Neural progenitor cell (in vitro differentiated cells): ENCODE data around the gene SPSB4. TPM values are rescaled to one million over a fixed set of nuclear protein-coding genes. Genes with fewer than 3 reads are reported as not detected.

Experiments
- DNase-seq: peaks from one replicate; pipeline ENCODE4 v3.0.0-alpha.2; 2016; ENCODE audit warnings: low spot score
- H2AFZ ChIP-seq: fragments of 200-600 bp; sonication (generic); replicated peaks from 2 replicates; pipeline ENCODE4 v1.6.1; 2016; ENCODE audit warnings: antibody characterized with exemption
- H3F3A ChIP-seq: fragments of 200-600 bp; sonication (generic); 2 replicates; pipeline ENCODE4 v1.6.1; 2016; ENCODE audit warnings: antibody characterized with exemption, low read depth
- H3K27ac ChIP-seq: fragments of 200-600 bp; sonication (generic); 2 replicates; pipeline ENCODE4 v1.5.1; 2016; ENCODE audit warnings: mild to moderate bottlenecking
- H3K27me3 ChIP-seq: fragments of 200-600 bp; sonication (generic); 2 replicates; pipeline ENCODE4 v1.6.1; 2016; ENCODE audit warnings: mild to moderate bottlenecking, moderate library complexity
- H3K36me3 ChIP-seq: fragments of 200-600 bp; sonication (generic); 2 replicates; pipeline ENCODE4 v1.5.1; 2016
- H3K4me1 ChIP-seq: fragments of 200-600 bp; sonication (generic); 2 replicates; pipeline ENCODE4 v1.6.1; 2016; ENCODE audit warnings: mixed run types
- H3K4me2 ChIP-seq: fragments of 200-600 bp; sonication (generic); 2 replicates; pipeline ENCODE4 v1.6.1; 2016
- H3K4me3 ChIP-seq: fragments of 200-600 bp; sonication (generic); 2 replicates; pipeline ENCODE4 v1.5.1; 2016
- H3K79me2 ChIP-seq: fragments of 200-600 bp; sonication (generic); 2 replicates; pipeline ENCODE4 v1.6.1; 2016; ENCODE audit warnings: low read depth
- H3K9ac ChIP-seq: fragments of 200-600 bp; sonication (generic); 2 replicates; pipeline ENCODE4 v1.6.1; 2016
- H3K9me3 ChIP-seq: fragments of 200-600 bp; sonication (generic); 2 replicates; pipeline ENCODE4 v1.5.1; 2016; ENCODE audit warnings: low read depth
- H4K20me1 ChIP-seq: fragments of 200-600 bp; sonication (generic); 2 replicates; pipeline ENCODE4 v1.6.1; 2016; ENCODE audit warnings: low read depth
- H3K27ac Mint-ChIP-seq: 3 replicates; pipeline ENCODE4 v1.8.0; 2021; ENCODE audit warnings: mixed read lengths
- H3K27me3 Mint-ChIP-seq: 2 replicates; pipeline ENCODE4 v1.8.0; 2022; ENCODE audit warnings: low read depth, mild to moderate bottlenecking, inconsistent platforms, moderate library complexity, mixed read lengths; ENCODE audit not compliant: insufficient read depth
- H3K36me3 Mint-ChIP-seq: 3 replicates; pipeline ENCODE4 v1.8.0; 2021; ENCODE audit warnings: mixed read lengths
- H3K4me1 Mint-ChIP-seq: 3 replicates; pipeline ENCODE4 v1.8.0; 2021; ENCODE audit warnings: mixed read lengths
- H3K4me3 Mint-ChIP-seq: 3 replicates; pipeline ENCODE4 v1.8.0; 2021; ENCODE audit warnings: mild to moderate bottlenecking, moderate library complexity, mixed read lengths
- H3K9me3 Mint-ChIP-seq: 3 replicates; pipeline ENCODE4 v1.8.0; 2020; ENCODE audit warnings: mixed read lengths
- CTCF ChIP-seq: fragments of 200-600 bp; sonication (generic); IDR thresholded peaks from 2 replicates; pipeline ENCODE4 v1.5.1; 2017; ENCODE audit warnings: antibody characterized with exemption, mild to moderate bottlenecking
- EZH2 ChIP-seq: fragments of 200-600 bp; sonication (generic); IDR thresholded peaks from 2 replicates; pipeline ENCODE4 v1.6.1; 2017; ENCODE audit warnings: antibody characterized with exemption, mild to moderate bottlenecking, moderate library complexity
- EZH2phosphoT487 ChIP-seq: fragments of 200-600 bp; sonication (generic); IDR thresholded peaks from 2 replicates; pipeline ENCODE4 v1.6.1; 2017; ENCODE audit warnings: antibody characterized with exemption
- total RNA-seq: library from RNA; depleted of rRNA; stranded (reverse); fragments of >200 nt; gene quantifications from 2 replicates; pipeline ENCODE4 v1.2.3, GENCODE V29; 2015; ENCODE audit warnings: low replicate concordance

SPSB4 gene
- total RNA-seq, 1 donor from 2014 or later: 4.9 TPM

- Histone ChIP-seq H3K9me3 (no peaks in the 10 kb centered on the region), H3K27me3 (peaks cover 22% of the 10 kb centered on the region), H3K27ac (no peak overlapping the region), H3K79me2 (peaks cover 10% of the 10 kb centered on the region), H3K9ac (no peak overlapping the region), H3K4me3 (no peak overlapping the region), H3F3A (peaks cover 34% of the 10 kb centered on the region), H4K20me1 (peaks cover 20% of the 10 kb centered on the region), H3K4me1 (peaks cover 88% of the 10 kb centered on the region), H3K36me3 (no peaks in the 10 kb centered on the region), H3K4me2 (no peak overlapping the region), H2AFZ (no peak overlapping the region)
- H3K36me3 Mint-ChIP-seq: peaks cover 6% of the 10 kb centered on the region
- TF ChIP-seq CTCF: no peak
- TF ChIP-seq EZH2: no peak
- TF ChIP-seq EZH2phosphoT487: no peak
- peaks cover 98% of the 10 kb centered on the region for H3K4me1 Mint-ChIP-seq
- no peak overlapping the region for H3K4me3 Mint-ChIP-seq
- H3K27me3 Mint-ChIP-seq: peaks cover 7% of the 10 kb centered on the region
- no peaks in the 10 kb centered on the region for H3K9me3 Mint-ChIP-seq
- DNase-seq: no peak
- peak overlapping the region; percentile 76 for H3K27ac Mint-ChIP-seq
Measured at GRCh38 chr3:141080431-141080830, 29.3 kb downstream of the SPSB4 start.

GRCh38 chr3:141081141-141081795 is 30.1 kb downstream of the SPSB4 start:
- no peak overlapping the region for H3K27ac ChIP-seq
- peak overlapping the region; percentile 91 for H3K27ac Mint-ChIP-seq
- DNase-seq: peak; percentile 88

GRCh38 chr3:141082064-141082463 is 30.9 kb downstream of the SPSB4 start:
- peaks cover 10% of the 10 kb centered on the region for H3K79me2 ChIP-seq
- H3K4me2 ChIP-seq: peak overlapping the region; percentile 59
- peaks cover 7% of the 10 kb centered on the region for H4K20me1 ChIP-seq
- no peak overlapping the region for H2AFZ ChIP-seq
- peaks cover 31% of the 10 kb centered on the region for H3F3A ChIP-seq
- no peaks in the 10 kb centered on the region for H3K36me3 ChIP-seq
- H3K4me3 ChIP-seq: no peak overlapping the region
- H3K27ac ChIP-seq: no peak overlapping the region
- DNase-seq: no peak
- Mint-ChIP-seq H3K27ac (peak overlapping the region; percentile 91), H3K4me1 (peaks cover 99% of the 10 kb centered on the region), H3K9me3 (no peaks in the 10 kb centered on the region), H3K36me3 (peaks cover 3% of the 10 kb centered on the region), H3K4me3 (no peak overlapping the region), H3K27me3 (peaks cover 8% of the 10 kb centered on the region)
- no peaks in the 10 kb centered on the region for H3K9me3 ChIP-seq
- no peak for TF ChIP-seq CTCF
- TF ChIP-seq EZH2: no peak
- TF ChIP-seq EZH2phosphoT487: no peak
- H3K27me3 ChIP-seq: peaks cover 15% of the 10 kb centered on the region
- H3K4me1 ChIP-seq: peaks cover 89% of the 10 kb centered on the region
- no peak overlapping the region for H3K9ac ChIP-seq

More at GRCh38 chr3:141081141-141081795, 30.1 kb downstream of the SPSB4 start:
- Histone ChIP-seq H2AFZ (no peak overlapping the region), H4K20me1 (peaks cover 14% of the 10 kb centered on the region), H3F3A (peaks cover 34% of the 10 kb centered on the region), H3K4me2 (peak overlapping the region; percentile 59), H3K4me1 (peaks cover 88% of the 10 kb centered on the region), H3K36me3 (no peaks in the 10 kb centered on the region), H3K27me3 (peaks cover 15% of the 10 kb centered on the region), H3K4me3 (no peak overlapping the region), H3K9ac (no peak overlapping the region), H3K9me3 (no peaks in the 10 kb centered on the region), H3K79me2 (peaks cover 10% of the 10 kb centered on the region)
- no peaks in the 10 kb centered on the region for H3K9me3 Mint-ChIP-seq
- peaks cover 3% of the 10 kb centered on the region for H3K36me3 Mint-ChIP-seq
- TF ChIP-seq EZH2phosphoT487: no peak
- TF ChIP-seq EZH2: no peak
- H3K4me3 Mint-ChIP-seq: peak overlapping the region; percentile 71
- H3K27me3 Mint-ChIP-seq: peaks cover 6% of the 10 kb centered on the region
- peaks cover 99% of the 10 kb centered on the region for H3K4me1 Mint-ChIP-seq

- Mint-ChIP-seq H3K27ac (peak overlapping the region; percentile 92), H3K4me3 (peak overlapping the region; percentile 54), H3K9me3 (no peaks in the 10 kb centered on the region), H3K27me3 (peaks cover 8% of the 10 kb centered on the region), H3K36me3 (peaks cover 3% of the 10 kb centered on the region), H3K4me1 (peaks cover 98% of the 10 kb centered on the region)
- Histone ChIP-seq H3K4me3 (no peak overlapping the region), H3F3A (peaks cover 23% of the 10 kb centered on the region), H3K27ac (peak overlapping the region; percentile 64), H3K4me2 (peak overlapping the region; percentile 53), H3K4me1 (peaks cover 89% of the 10 kb centered on the region), H2AFZ (no peak overlapping the region), H3K27me3 (peaks cover 6% of the 10 kb centered on the region), H3K36me3 (no peaks in the 10 kb centered on the region), H3K79me2 (peaks cover 10% of the 10 kb centered on the region), H4K20me1 (no peaks in the 10 kb centered on the region), H3K9me3 (no peaks in the 10 kb centered on the region), H3K9ac (no peak overlapping the region)
- TF ChIP-seq CTCF (no peak), EZH2phosphoT487 (no peak), EZH2 (no peak)
- no peak for DNase-seq
Measured at GRCh38 chr3:141083226-141083625, 32.1 kb downstream of the SPSB4 start.
